SU-DHL-6 (cell line): ENCODE measurements around the gene KCNJ18.
"Not testable (repeated sequence)": the region's sequence is repeated elsewhere in the genome, so short reads cannot be mapped to it uniquely, and the experiment has no call there.

Source experiments
- H2AFZ ChIP-seq: fragments of 200-600 bp; sonication (generic); 2 replicates; pipeline ENCODE4 v1.6.1; 2014; ENCODE audit warnings: low read depth, mild to moderate bottlenecking, moderate library complexity, mixed read lengths, antibody characterized with exemption, low read length; ENCODE audit not compliant: severe bottlenecking
- H3F3A ChIP-seq: fragments of 200-600 bp; shearing (Covaris generic); 2 replicates; pipeline ENCODE4 v1.6.0; 2016; ENCODE audit warnings: antibody characterized with exemption, mild to moderate bottlenecking; ENCODE audit not compliant: insufficient read depth
- H3K27ac ChIP-seq: fragments of 200-600 bp; sonication (generic); 2 replicates; pipeline ENCODE4 v1.5.1; 2016; ENCODE audit warnings: low read depth, mild to moderate bottlenecking, low read length, moderate library complexity, mixed read lengths
- H3K27me3 ChIP-seq: fragments of 200-600 bp; sonication (generic), shearing (Covaris generic); 2 replicates; pipeline ENCODE4 v1.6.0; 2014; ENCODE audit warnings: mild to moderate bottlenecking, low read length
- H3K36me3 ChIP-seq: fragments of 200-600 bp; sonication (generic); 2 replicates; pipeline ENCODE4 v1.6.1; 2014; ENCODE audit warnings: mild to moderate bottlenecking, low read length, mixed read lengths
- H3K4me2 ChIP-seq: fragments of 300-600, 200-600 bp; shearing (Covaris generic), sonication (generic); 2 replicates; pipeline ENCODE4 v1.6.0; 2014; ENCODE audit warnings: low read length, low read depth, mild to moderate bottlenecking; ENCODE audit not compliant: poor library complexity, severe bottlenecking
- H3K4me3 ChIP-seq: fragments of 200-600 bp; sonication (generic); 2 replicates; pipeline ENCODE4 v1.5.1; 2014; ENCODE audit warnings: antibody characterized with exemption, low read length, mild to moderate bottlenecking, mixed read lengths; ENCODE audit not compliant: insufficient read depth, poor library complexity, severe bottlenecking
- H3K79me2 ChIP-seq: fragments of 200-600 bp; sonication (generic); 2 replicates; pipeline ENCODE4 v1.6.1; 2014; ENCODE audit warnings: mild to moderate bottlenecking, low read length, moderate library complexity; ENCODE audit not compliant: insufficient read depth
- H3K9ac ChIP-seq: fragments of 200-600 bp; sonication (generic); 2 replicates; pipeline ENCODE4 v1.7.0; 2014; ENCODE audit warnings: mild to moderate bottlenecking, low read length
- H3K9me2 ChIP-seq: fragments of 200-600 bp; sonication (generic); replicated peaks from 2 replicates; pipeline ENCODE4 v1.6.1; 2014; ENCODE audit warnings: low read length; ENCODE audit not compliant: insufficient read depth
- H3K9me3 ChIP-seq: fragments of 200-600 bp; sonication (generic); 2 replicates; pipeline ENCODE4 v1.6.1; 2014; ENCODE audit warnings: low read length, mixed read lengths; ENCODE audit not compliant: insufficient read depth
- H4K20me1 ChIP-seq: fragments of 200-600 bp; sonication (generic); 2 replicates; pipeline ENCODE4 v1.6.1; 2014; ENCODE audit warnings: low read depth, mild to moderate bottlenecking, antibody characterized with exemption, low read length, moderate library complexity, mixed read lengths

The KCNJ18 gene

DNA sequence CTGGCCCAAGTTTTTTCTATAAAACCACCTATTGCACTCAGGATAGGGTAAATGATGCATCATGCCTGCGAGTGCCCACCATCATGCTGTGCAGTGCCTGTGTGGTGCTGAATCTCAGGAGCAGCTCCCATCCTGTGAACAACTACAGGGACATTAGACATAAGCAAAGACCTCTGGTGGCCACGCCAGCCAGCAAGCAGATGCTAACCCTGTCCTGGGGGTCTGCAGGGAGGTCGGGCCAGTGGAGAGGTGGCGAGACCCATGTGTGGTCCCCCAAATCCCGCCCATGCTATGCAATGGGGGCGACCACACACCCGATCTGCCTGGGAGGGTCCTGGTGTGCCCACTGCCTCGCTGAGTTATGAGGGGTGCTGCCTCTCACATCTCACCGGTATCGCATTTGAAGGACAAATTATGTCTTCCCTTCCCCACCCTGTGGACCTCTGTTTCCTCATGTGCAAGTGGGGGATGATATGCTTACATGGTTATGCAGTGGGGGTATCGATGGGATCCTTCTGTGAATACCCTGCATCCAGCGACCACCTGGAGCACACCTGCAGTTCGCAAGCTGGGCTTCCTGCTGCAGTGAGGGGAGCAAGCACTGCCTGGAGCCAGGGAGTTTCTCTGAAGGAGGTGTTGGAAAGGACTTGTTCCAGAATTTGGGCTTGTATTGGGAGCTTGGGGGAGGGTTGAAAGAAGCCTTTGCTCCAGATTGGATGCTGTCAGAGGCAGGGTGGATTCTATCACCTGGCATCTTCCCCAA, 23.4 kb upstream of the KCNJ18 start:
- not testable (repeated sequence) for H3K4me3 ChIP-seq, H3K27ac ChIP-seq, H2AFZ ChIP-seq

DNA sequence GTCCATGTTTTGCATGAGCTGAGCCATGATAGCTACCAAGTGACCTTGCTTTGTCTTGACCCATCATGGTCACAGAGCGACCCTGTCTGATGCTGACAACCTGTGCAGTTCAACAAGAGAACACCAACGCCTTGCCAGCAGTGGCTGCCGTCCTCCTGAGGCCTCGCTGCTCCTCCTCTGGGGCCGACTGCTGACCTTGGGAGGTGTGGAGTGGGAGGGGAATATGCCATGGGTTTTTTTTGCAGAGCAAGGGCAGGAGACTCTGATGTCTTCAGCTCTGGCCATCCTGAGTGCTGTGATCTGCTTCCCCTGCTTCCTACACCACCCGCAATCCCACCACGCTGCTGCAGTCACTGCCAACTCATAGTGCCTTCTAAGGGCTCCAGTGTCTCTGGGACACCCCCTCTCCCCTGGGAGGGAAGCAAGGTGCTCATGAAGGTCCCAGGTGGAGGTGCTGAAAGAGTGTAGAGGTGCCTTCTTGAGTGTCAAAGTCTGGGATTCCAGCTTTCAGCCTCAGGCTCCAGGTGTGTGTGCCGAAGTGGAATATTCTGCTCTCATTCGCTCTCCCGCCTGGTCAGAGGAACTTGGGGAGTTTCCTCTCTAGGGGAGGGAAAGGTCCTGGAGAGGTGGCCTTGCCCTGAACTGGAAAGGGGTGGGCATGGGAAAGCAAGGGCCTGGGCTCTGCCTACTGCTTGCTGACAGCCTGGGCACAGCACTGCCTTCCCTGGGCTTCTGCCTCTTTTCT, 22.5 kb upstream of the KCNJ18 start:
- not testable (repeated sequence) for H3K9ac ChIP-seq, H3K36me3 ChIP-seq, H3F3A ChIP-seq, H3K4me2 ChIP-seq, H3K4me3 ChIP-seq, H3K9me3 ChIP-seq, H4K20me1 ChIP-seq, H3K27me3 ChIP-seq, H3K9me2 ChIP-seq, H2AFZ ChIP-seq, H3K79me2 ChIP-seq, H3K27ac ChIP-seq

More for the DNA sequence above, 23.4 kb upstream of the KCNJ18 start:
- not testable (repeated sequence) for H4K20me1 ChIP-seq, H3F3A ChIP-seq, H3K4me2 ChIP-seq, H3K79me2 ChIP-seq, H3K9ac ChIP-seq, H3K9me3 ChIP-seq, H3K27me3 ChIP-seq, H3K9me2 ChIP-seq, H3K36me3 ChIP-seq

DNA sequence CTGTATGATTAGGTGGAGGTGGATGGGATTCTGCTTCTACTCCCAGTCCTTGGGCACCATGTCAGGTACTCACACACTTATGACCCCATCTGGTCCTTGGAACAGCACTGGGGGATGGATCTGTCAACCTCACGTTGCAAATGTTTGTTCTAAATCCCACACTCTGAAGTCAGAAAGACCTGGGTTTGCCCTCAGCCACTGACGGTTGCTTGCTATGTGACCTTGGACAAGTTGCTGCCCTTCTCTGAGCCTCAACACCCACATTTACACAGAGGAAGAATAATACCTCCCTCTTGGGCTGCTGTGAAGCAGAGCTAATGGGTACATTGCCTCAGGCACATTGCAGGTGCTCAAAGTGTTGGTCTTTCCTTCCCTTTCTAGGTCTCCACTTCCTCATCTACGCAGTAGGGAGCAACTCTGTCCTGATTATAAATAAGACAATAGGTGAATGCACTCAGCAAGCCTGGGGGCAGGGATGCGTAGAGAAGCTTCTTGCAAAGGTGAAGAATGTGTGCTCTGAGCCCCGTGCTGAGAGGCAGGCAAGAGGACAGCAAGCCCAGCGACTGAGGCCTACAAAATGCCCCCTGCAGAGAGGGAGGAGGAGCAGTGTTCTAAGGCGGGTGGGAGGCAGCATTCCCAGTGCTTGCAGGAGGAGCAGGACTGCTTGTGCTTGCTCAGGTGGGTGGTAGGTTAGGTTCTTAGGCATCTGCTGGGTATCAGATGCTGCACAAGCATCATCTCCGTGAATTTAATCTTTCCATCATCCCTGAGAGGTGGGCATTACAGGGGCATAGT, 21.8 kb upstream of the KCNJ18 start:
- not testable (repeated sequence) for H3K27ac ChIP-seq, H3F3A ChIP-seq, H3K36me3 ChIP-seq, H4K20me1 ChIP-seq, H3K9me3 ChIP-seq, H3K4me2 ChIP-seq, H3K9ac ChIP-seq, H3K27me3 ChIP-seq, H3K79me2 ChIP-seq, H3K4me3 ChIP-seq, H3K9me2 ChIP-seq, H2AFZ ChIP-seq

DNA sequence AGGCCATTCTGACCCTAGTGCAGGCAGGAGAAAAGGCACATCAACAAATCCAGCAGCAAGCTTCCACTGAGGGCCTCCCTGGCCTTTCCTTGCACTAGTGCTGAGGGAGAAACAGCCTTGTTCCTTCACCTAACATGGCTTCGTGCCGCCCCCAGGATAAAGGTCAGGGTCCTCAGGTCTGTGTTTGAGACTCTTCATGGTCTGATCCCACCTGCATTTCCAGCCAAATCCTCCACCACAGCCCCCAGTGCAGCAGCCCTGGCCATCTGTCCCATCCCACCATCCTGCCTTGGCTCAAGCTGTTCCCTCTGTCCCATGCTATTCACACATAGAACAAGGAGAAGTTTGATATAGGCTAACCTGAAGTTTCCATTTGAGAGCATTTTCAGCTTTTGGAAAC, 20.9 kb upstream of the KCNJ18 start:
- H3K9me3 ChIP-seq, H3F3A ChIP-seq, H3K4me3 ChIP-seq, H3K9ac ChIP-seq, H3K4me2 ChIP-seq, H3K36me3 ChIP-seq, H2AFZ ChIP-seq, H3K27ac ChIP-seq, H3K79me2 ChIP-seq, H4K20me1 ChIP-seq, H3K9me2 ChIP-seq, H3K27me3 ChIP-seq: not testable (repeated sequence)

DNA sequence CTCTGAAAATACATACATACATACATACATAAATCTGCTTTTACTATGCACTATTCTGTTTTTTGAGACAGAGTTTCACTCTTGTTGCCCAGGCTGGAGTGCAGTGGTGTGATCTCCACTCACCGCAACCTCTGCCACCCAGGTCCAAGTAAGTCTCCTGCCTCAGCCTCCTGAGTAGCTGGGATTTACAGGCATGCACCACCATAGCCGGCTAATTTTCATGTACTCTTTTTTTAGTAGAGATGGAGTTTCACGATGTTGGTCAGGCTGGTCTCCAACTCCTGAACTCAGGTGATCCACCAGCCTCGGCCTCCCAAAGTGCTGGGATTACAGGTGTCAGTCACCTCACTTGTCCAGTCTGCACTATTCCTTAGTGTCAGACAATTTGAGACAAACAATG, 20.5 kb upstream of the KCNJ18 start:
- H3K4me2 ChIP-seq, H3K27me3 ChIP-seq, H2AFZ ChIP-seq, H3K27ac ChIP-seq, H3K9ac ChIP-seq, H3F3A ChIP-seq, H3K9me2 ChIP-seq, H3K9me3 ChIP-seq, H3K4me3 ChIP-seq, H3K36me3 ChIP-seq, H4K20me1 ChIP-seq, H3K79me2 ChIP-seq: not testable (repeated sequence)

DNA sequence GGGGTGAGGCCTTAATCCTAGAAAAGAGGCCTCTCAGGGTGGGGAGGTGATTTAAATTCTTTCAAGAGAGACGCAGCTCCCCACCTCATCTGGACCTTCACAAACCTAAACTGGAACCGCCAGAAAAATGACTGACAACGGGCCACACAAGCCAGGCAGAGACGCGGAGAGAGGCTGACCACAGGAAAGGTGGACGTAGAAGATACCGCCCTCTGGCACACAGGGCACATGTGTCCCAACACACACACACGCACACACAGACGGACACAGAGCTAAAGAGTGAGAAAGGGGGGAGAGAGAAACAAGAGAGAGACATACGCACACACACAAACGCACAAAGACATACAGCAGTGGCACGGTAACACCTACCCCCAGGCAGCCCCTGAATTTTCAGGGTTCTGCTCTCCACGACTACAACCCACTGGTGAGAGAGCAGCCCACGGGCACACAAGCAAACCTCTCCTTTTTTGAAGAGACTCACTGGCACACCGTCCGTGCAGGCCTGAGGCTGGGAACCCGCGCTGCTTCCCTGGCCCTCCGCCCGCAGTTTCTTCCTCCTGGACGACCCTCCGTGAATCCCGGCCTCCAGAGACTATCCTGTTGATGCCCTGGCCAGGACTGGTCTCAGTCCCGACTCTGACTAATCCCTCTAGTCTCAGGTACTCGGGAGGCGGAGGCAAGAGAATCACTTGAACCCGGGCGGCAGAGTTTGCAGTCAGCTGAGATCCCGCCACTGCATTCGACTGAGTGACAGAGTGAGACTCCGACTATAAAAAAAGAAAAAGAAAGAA, 18.7 kb upstream of the KCNJ18 start:
- H3K9me3 ChIP-seq, H3K9me2 ChIP-seq, H3K79me2 ChIP-seq, H3F3A ChIP-seq, H3K36me3 ChIP-seq, H3K4me2 ChIP-seq, H2AFZ ChIP-seq, H3K27ac ChIP-seq, H4K20me1 ChIP-seq, H3K9ac ChIP-seq, H3K4me3 ChIP-seq, H3K27me3 ChIP-seq: not testable (repeated sequence)
